ENCODE results near the gene CTIF.

DNA sequence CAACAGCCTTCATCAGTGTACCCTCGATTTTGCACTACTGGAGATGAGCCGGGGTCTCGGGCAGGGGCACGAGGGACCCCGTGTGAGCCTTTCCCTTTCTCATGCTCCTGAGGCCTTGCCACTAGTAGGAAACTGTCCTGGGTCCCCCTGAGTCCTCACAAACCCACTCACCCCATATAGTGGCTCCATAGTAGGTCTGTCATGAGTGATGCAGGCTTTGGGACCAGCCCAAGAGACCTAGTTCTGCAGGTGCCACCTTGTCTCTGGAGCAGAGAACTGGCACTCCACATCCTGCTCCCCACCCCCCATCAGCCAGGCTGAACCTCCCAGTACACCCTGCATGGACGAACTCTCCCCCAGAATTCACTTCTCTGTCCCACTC, 224.9 kb downstream of the CTIF start:
- TF ChIP-seq, protein P1, sequence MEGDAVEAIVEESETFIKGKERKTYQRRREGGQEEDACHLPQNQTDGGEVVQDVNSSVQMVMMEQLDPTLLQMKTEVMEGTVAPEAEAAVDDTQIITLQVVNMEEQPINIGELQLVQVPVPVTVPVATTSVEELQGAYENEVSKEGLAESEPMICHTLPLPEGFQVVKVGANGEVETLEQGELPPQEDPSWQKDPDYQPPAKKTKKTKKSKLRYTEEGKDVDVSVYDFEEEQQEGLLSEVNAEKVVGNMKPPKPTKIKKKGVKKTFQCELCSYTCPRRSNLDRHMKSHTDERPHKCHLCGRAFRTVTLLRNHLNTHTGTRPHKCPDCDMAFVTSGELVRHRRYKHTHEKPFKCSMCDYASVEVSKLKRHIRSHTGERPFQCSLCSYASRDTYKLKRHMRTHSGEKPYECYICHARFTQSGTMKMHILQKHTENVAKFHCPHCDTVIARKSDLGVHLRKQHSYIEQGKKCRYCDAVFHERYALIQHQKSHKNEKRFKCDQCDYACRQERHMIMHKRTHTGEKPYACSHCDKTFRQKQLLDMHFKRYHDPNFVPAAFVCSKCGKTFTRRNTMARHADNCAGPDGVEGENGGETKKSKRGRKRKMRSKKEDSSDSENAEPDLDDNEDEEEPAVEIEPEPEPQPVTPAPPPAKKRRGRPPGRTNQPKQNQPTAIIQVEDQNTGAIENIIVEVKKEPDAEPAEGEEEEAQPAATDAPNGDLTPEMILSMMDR (IDR thresholded peaks at IDR 0.05), result no peak
- no peak for TF ChIP-seq POLR2A (IDR thresholded peaks at IDR 0.05)
- TF ChIP-seq EP300 (IDR thresholded peaks at IDR 0.05), result no peak
